Prostate gland (tissue), 2 donors: ENCODE measurements around the gene TCF7. TPM values are rescaled to one million over a fixed set of nuclear protein-coding genes. Genes with fewer than 3 reads are reported as not detected.

ENCODE experiments used
- DNase-seq: peaks from one replicate; pipeline ENCODE4 v3.0.0-alpha.2; 2019; ENCODE audit warnings: low spot score
- H3K27ac ChIP-seq, 2 donors: fragments of 200-600 bp; sonication (generic); 2 replicates each; pipeline ENCODE4 v1.5.1; 2017 to 2019
- H3K27me3 ChIP-seq: fragments of 200-600 bp; sonication (generic); replicated peaks from 2 replicates; pipeline ENCODE4 v1.5.1; 2019; ENCODE audit not compliant: insufficient read depth
- H3K36me3 ChIP-seq, 2 donors: fragments of 200-600 bp; sonication (generic); 1 replicate in 1 of 2; 2 replicates in 1 of 2; pipeline versions ENCODE4 v1.5.1 to v1.8.1; 2017 to 2019
- H3K4me1 ChIP-seq: fragments of 200-600 bp; sonication (generic); replicated peaks from 2 replicates; pipeline ENCODE4 v1.5.1; 2019
- H3K4me3 ChIP-seq, 2 donors: fragments of 200-600 bp; sonication (generic); 2 replicates each; pipeline ENCODE4 v1.5.1; 2017 to 2019
- H3K9me3 ChIP-seq: fragments of 200-600 bp; sonication (generic); 2 replicates; pipeline ENCODE4 v1.5.1; 2017
- CTCF ChIP-seq, 4 experiments: fragments of 200-600 bp in 2 of 4; fragments of 450-650 bp in 2 of 4; sonication (generic) in 2 of 4; IDR thresholded peaks; 1 replicate in 3 of 4; 2 replicates in 1 of 4; pipeline ENCODE4 v1.5.1; 2016 to 2019; ENCODE audit warnings: antibody characterized with exemption in 4 of 4, mild to moderate bottlenecking in 2 of 4, moderate library complexity in 2 of 4
- POLR2A ChIP-seq: fragments of 450-650 bp; IDR thresholded peaks from one replicate; pipeline ENCODE4 v1.6.1; 2016; ENCODE audit warnings: antibody characterized with exemption, mild to moderate bottlenecking
- POLR2AphosphoS5 ChIP-seq: sonication (generic); formaldehyde crosslinking; IDR thresholded peaks from one replicate; pipeline ENCODE4 v1.6.1; 2017; ENCODE audit warnings: antibody characterized with exemption
- WGBS: methylation state at CpG from one replicate; pipeline ENCODE4 v1.1.5; 2018; 5-methylcytosine and 5-hydroxymethylcytosine counted together
- intact Hi-C: fragments of 100-400 bp; cut with DNase I; formaldehyde crosslinking; loops from one replicate; pipeline ENCODE4 v1.14.2; 2022
- total RNA-seq, 2 donors: library from RNA; depleted of rRNA; stranded (reverse); fragments of >200 nt; gene quantifications; one replicate each; pipeline ENCODE4 v1.1.0, GENCODE V29; 2016

The TCF7 gene
- total RNA-seq, 2 donors from 2014 or later = 8.1 to 9.8 TPM

DNA sequence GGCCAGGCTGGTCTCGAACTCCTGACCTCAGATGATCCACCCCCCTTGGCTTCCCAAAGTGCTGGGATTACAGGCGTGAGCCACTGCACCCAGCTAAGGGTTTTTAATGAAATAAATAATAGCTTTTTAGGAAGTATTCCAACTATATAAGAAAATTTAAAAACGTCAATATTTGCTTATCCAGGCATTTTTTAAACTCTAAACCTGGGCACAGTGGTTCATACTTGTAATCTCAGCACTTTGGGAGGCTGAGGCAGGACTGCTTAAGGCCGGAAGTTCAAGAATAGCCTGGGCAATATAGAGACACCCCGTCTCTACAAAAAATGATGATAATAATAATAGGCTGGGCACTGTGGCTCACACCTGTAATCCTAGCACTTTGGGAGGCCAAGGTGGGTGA, 48.1 kb downstream of the TCF7 start:
- no peak for DNase-seq
- TF ChIP-seq POLR2A (no peak), POLR2AphosphoS5 (no peak), CTCF (IDR thresholded peaks at IDR 0.05) (no peak)
- Histone ChIP-seq H3K9me3 (no peaks in the 10 kb centered on the region), H3K27me3 (no peaks in the 10 kb centered on the region), H3K4me3 (no peak overlapping the region), H3K36me3 (peaks cover 0 to 2% of the 10 kb centered on the region in 2 donors), H3K27ac (no peak overlapping the region), H3K4me1 (no peaks in the 10 kb centered on the region)
- WGBS = 93% methylated on average over 5 of the region's 5 CpGs
- intact Hi-C loops = no loop called here

- no peak for DNase-seq
- 83% methylated on average over 4 of the region's 4 CpGs for WGBS
- H3K9me3 ChIP-seq = no peaks in the 10 kb centered on the region
- no peaks in the 10 kb centered on the region for H3K27me3 ChIP-seq
- no peak for TF ChIP-seq POLR2AphosphoS5
- TF ChIP-seq POLR2A = no peak
- peak in 1 of 4 experiments; percentile 3 for TF ChIP-seq CTCF (IDR thresholded peaks at IDR 0.05)
- no peak overlapping the region for H3K4me3 ChIP-seq
- H3K36me3 ChIP-seq = peaks cover 0 to 4% of the 10 kb centered on the region in 2 donors
- H3K27ac ChIP-seq = no peak overlapping the region
- intact Hi-C loops = loop anchor here (10.0 kb wide), 2 partner anchors 203 to 403 kb away; partner anchors contain the start of gene UBE2B
- peaks cover 7% of the 10 kb centered on the region for H3K4me1 ChIP-seq
Measured at GRCh38 chr5:134171972-134172371, 57.5 kb downstream of the TCF7 start.

DNA sequence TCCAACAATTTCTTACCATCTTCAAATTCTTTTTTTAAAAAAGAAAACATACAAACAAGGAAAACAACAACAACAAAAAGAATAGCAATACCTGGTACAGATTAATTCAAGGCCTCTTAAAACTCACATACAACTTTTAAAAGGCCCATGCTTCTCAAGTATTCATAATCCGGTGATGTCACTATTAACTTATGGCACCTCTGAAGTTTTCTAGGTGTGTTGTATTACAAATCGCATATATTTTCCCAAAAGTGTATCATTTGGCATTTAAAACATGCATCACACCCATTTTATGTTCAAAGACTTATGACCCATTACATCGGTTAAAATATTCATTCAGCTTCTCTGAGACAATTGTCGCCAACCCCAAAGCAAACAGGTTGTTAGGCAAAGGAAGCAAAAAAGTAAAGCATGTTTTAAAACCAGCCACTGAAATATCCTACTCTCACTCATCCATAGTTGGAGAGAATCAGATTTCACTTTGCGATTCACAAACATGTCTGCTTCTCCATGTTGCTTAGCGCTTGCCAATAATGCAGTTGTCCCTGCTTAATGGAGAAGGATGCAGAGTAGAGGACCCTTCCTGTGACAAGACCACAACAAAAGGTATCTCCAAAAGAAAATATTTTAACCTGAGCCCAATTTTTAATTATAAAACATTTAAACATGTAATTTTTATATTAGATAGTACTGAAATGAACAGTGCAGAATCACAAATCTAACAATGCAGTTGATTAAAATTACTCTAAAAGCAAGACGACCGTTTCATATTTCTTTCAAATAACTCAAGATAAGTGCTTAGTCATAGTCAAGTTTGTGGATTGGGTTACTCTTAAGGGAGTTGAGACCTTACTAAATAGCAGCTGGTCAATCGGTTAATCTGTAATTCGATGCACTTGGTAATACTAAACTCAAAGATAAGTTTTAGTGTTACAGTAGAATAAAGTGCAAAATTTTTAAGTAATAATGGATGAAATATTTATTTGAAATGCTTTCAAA, 60.7 kb downstream of the TCF7 start:
- peak; percentile 34 for TF ChIP-seq POLR2AphosphoS5
- no peak for TF ChIP-seq CTCF (IDR thresholded peaks at IDR 0.05)
- TF ChIP-seq POLR2A = no peak
- H3K27ac ChIP-seq = peak overlapping the region; percentile 99
- H3K4me3 ChIP-seq = peak overlapping the region; percentile 95 to 97
- 9% methylated on average over 10 of the region's 10 CpGs for WGBS
- no peak for DNase-seq
- H3K9me3 ChIP-seq = no peaks in the 10 kb centered on the region
- H3K27me3 ChIP-seq = no peaks in the 10 kb centered on the region
- H3K36me3 ChIP-seq = peaks cover 0 to 4% of the 10 kb centered on the region in 2 donors
- intact Hi-C loops = loop anchor here (10.0 kb wide), 2 partner anchors 200 to 400 kb away; partner anchors contain the start of gene UBE2B
- H3K4me1 ChIP-seq = peaks cover 7% of the 10 kb centered on the region

DNA sequence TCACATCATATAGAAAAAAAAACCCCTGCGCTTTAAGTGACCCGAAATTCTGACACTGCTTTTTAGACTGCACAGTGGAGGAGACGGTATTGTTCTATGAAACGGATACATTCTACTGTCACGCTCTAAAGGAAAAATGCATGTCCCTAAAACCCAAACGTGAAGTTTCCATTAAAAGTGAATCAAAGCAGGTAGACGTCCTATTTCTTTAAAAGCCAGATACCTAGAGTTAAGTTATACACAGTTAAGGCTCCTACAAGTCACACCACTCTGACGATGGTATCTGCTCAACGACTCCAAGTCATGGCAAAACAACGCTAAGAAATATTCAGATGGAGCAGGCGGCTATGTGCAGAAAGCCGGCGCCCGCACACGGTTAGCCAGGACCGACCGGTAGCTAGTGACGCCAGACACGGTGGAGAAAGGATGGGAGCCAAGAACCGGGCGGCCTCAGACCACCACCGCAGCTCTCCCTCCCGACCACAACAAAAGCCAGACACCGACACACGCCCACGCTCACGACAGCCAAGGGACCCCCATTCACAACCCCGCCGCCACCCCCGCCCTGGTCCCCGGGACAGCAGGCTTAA, 61.5 kb downstream of the TCF7 start:
- Histone ChIP-seq H3K4me1 (peaks cover 7% of the 10 kb centered on the region), H3K27me3 (no peaks in the 10 kb centered on the region), H3K9me3 (no peaks in the 10 kb centered on the region), H3K27ac (peak overlapping the region; percentile 99), H3K4me3 (peak overlapping the region; percentile 95 to 97), H3K36me3 (no peaks in the 10 kb centered on the region)
- peak; percentile 23 for DNase-seq
- WGBS = under 1% methylated on average over 25 of the region's 31 CpGs
- TF ChIP-seq POLR2AphosphoS5 (no peak), CTCF (IDR thresholded peaks at IDR 0.05) (no peak), POLR2A (no peak)
- intact Hi-C loops = loop anchor here (2.0 to 10.0 kb wide), 3 partner anchors 51 to 399 kb away; partner anchors contain the start of genes PPP2CA and UBE2B
